Measurements from ENCODE around the gene NUTM2A.
"Not testable (repeated sequence)": the region's sequence is repeated elsewhere in the genome, so short reads cannot be mapped to it uniquely, and the experiment has no call there.

Gene NUTM2A, protein sequence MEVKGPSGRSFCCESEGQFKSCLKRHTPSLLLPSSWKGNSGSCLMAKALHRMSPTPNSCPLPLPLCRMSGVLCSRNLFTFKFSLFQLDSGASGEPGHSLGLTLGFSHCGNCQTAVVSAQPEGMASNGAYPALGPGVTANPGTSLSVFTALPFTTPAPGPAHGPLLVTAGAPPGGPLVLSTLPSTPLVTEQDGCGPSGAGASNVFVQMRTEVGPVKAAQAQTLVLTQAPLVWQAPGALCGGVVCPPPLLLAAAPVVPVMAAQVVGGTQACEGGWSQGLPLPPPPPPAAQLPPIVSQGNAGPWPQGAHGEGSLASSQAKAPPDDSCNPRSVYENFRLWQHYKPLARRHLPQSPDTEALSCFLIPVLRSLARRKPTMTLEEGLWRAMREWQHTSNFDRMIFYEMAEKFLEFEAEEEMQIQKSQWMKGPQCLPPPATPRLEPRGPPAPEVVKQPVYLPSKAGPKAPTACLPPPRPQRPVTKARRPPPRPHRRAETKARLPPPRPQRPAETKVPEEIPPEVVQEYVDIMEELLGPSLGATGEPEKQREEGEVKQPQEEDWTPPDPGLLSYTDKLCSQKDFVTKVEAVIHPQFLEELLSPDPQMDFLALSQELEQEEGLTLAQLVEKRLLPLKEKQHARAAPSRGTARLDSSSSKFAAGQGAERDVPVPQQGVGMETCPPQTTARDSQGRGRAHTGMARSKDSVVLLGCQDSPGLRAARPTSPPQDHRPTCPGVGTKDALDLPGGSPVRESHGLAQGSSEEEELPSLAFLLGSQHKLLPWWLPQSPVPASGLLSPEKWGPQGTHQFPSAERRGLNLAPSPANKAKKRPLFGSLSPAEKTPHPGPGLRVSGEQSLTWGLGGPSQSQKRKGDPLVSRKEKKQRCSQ

DNA sequence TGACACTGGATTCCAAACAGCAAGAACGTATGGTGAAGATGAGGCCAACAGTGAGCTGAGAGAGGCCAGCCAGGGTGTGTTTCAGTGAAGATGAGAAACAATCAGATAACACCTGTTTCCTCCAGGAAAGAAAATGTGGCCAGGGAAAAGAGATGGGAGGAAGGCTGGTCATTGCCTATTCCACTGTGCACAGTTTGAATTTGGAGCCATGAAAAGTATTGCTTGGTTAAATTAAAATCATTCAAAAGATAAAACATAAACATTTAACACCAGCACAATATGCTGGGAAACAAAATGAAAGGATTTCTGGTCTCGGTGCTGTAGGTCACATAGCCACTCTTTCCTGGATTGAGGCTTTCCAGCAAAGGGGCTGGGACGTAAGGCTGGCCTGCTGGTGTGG, at the start of gene NUTM2A:
NUTM2A (plus strand) TSS at position 301 of the 400 bp plus-strand sequence. CDS start 383 bp downstream, outside the sequence.
- not testable (repeated sequence) for DNase-seq (ENCODE audit: low spot score)

DNA sequence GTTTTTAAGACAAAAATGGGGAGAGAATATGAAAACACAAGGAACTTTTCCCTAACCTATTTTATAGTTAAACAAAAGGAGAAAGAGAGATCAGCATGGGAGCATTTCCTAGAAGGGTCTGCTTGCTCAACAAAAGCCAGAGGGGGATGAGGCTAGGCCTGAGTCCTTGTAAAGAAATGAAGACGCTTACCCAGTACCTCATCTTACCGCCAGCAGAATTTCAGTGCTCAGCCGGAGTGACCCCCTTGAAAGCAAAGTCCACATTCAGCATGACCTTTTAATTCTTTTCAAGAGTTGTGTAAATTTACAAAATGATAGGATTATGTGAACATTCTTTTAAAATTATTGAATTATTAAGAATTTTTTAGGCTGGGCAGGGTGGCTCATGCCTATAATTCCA, 47.7 kb upstream of the NUTM2A start:
- DNase-seq (ENCODE audit: low spot score) = not testable (repeated sequence)

DNA sequence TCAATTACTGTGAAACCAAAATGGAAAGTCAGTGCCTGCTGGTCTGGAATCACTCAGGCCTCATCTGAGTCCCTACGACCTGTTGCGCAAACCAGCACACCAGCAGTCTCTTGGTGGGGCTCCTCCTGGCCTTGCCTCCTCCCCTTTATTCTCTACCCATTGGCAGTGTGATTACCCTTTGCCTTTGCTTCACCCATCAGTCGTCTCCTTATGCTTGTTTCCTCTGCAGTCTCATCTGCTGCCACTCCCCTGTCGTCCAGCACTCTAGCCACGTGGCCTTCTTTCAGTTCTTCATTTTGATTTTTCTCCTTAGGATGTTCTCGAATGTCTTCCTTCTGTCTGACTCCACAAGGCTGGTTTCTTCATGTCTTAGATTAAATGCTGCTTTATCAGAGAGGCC, 40.8 kb upstream of the NUTM2A start:
- DNase-seq (ENCODE audit: low spot score) = not testable (repeated sequence)

DNA sequence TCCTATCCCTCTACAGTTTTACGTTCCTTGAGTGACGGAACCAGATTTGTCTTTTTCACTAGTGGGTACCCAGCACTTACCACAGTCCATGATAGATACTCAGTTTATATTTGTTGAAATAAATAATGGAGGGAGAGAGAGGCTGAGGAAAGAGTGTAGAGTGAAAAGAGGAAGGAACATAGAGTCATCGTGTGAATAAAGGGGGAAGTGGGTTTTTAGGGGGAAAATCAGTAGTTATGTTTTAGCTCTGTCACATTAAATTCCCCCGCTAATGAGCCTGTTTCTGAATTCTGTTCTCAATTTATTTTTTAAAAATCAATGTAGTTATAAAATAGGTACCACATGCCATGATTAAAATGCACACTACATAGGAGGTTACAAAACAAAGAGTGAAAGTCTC, 39.2 kb upstream of the NUTM2A start:
- not testable (repeated sequence) for DNase-seq (ENCODE audit: low spot score)

DNA sequence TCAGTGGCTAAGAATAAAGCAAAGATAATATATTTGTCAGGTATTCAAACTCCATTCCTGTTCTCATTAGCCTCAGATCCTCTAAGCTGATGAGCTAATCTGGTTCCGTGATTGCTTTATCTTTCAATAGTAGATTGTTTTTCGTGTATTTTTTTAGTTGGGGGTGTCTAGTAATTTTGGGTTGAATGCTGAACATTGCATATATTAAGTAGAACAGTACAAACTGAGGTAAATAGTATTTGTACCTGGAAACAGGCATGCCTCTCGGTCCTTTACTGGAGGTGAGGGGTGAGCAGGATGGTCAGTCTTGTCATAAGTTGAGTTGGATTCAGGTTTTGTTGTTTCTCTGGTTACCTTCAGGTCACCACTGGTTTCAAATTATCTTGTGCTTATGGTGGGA, 37.7 kb upstream of the NUTM2A start:
- not testable (repeated sequence) for DNase-seq (ENCODE audit: low spot score)

DNA sequence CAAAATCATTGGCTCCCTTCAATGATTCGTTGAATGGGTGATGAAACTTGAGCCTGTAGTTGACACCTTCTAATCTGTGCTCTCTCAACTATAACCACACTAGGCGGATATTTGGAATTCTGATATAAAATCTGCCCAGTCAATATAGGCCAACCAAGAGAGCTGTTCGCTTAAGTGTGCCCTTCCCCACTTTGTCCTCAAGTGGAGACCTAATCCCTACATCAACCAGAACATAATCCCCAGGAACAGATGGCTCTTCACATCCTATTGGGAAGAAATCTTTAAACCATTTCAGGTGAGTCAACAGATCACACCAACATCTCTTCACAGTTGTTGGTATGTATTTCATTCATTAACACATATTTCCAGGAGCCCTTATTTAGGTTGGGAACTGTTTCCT, 33.4 kb upstream of the NUTM2A start:
- not testable (repeated sequence) for DNase-seq (ENCODE audit: low spot score)

DNA sequence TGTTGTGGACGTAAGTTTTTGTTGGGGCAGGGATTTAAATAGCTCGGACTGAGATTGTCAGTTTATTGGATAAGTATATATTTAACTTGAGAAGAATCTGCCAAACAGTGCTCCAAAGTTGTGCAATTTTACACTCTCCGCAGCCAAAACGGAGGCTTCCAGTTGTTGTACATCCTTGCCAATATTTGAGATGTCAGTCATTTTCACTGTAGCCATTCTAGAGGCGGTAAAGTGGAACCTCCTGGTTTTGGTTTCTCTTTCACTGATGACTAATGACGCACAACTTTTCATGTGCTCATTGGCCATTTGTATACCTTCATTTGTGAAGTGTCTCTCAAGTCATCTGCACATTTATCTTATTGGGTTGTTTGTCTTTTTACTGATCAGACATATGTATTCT, 24.3 kb upstream of the NUTM2A start:
- not testable (repeated sequence) for DNase-seq (ENCODE audit: low spot score)

DNA sequence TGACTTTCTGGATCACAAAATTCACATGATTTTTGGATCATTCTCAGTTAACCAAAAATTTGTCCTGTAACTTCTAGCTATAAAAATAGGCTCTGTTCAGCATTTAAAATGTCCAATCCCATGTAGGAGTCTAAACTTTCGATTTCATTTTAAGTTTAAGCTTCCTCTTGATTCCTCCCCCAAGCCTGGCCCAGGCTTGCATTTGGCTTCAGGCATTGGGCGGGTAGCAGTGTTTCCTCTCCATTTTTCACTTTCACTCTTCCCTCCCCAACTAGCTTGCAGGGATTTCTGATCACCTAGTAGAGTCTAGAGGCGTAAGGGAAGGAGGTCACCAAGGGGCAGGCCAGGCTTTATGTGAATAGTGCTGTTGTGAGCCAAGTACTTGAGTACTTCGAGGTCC, 20.4 kb upstream of the NUTM2A start:
- DNase-seq (ENCODE audit: low spot score) = not testable (repeated sequence)

DNA sequence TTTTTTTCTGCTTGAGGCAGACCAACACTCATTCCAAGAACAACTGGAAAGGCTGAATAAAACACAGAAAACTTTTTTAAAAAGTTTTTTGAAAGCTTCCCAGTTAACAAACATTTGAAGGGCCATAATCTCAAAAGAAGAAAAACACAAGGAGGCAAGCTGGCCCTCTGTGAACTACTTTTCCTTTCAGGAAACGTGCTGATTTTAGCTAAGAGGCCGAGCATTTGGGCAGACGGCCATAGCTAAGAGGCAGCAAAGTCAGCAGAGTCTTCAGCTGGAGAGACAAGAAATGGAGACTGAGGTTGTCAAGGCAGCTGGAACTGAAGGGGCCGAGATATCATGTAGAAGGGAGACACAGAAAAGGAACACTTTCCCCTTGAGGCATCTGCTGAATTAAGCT, 18.3 kb upstream of the NUTM2A start:
- DNase-seq (ENCODE audit: low spot score) = not testable (repeated sequence)

DNA sequence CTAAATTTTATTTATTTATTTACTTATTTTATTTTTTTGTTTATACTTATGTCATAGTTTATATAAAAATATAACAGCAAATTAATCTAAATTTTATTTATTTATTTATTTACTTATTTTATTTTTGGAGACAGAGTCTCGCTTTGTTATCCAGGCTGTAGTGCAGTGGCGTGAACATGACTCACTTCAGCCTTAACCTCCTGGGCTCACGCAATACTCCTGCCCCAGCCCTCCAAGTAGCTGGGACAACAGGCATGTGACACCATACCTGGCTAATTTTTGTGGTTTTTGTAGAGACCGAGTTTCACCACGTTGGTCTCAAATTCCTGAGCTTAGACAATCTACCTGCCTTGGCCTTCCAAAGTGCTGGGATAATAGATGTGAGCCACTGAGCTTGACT, 14.9 kb upstream of the NUTM2A start:
- not testable (repeated sequence) for DNase-seq (ENCODE audit: low spot score)

DNA sequence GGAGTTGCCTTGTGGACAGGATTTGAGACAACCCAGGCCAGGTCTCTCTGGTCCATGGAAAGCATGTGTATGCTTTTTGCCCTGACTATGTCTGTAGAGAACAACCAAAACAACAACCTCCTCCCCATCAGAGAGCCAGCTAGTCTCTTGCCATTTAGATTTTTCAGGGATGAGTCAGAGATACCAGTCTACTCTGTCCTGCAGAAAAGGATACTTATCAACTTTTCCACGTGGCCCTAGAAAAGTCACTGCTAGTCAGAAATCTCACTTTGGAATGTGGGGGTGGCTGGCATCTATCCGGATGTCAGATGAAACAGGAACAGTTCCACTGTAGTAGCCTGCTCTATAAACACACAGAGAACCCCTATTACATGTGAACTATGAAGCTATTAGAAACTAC, 13.4 kb upstream of the NUTM2A start:
- DNase-seq (ENCODE audit: low spot score) = peak; percentile 56

DNA sequence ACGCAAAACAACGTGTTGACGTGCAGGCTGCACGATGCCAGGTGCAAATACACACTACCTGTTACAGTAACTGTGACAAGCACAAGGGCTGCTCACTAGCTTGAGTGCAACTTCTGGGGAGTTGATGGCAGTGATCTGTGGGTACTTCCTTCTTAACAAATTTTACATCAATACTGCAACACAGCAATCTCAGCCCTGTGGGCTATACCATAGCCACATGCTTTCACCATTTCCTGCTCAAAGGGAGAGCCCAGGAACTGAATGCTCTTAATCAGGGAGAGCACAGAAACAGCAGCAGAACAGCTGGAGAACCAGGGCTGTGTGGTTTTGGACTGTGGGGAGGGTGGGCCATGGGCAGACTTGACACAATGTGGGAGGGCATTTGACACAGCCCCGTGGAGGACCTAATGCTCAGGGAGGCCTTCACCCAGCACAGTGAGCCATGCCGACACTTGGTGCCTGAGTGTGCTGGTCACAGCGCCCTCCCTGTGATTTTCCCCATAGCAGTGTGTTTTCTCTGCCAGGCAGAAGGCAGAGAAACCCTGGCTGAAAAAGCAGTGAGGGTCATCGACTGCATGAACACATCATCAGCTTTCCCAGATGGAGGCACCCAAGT, 12.0 kb upstream of the NUTM2A start:
- not testable (repeated sequence) for DNase-seq (ENCODE audit: low spot score)

DNA sequence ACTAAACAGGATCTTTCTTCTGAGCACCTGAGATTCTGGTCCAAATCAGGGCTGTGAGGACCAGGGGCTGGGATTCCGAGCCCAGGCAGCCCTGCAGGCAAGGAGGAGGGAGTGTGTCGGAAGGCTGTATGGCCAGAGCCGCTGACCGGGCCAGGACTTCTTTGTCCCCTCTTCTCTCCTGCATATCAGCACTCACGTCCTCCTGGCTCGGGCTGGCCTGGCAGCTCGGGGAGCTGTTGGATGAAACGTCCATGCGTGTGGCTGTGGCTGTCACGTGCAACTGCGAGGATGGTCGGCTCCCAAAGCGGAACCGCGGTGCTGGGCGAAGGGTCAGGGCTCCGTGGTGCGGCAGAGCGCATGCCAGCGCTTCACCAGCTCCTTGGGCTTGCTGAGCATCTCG, 11.4 kb upstream of the NUTM2A start:
- not testable (repeated sequence) for DNase-seq (ENCODE audit: low spot score)

DNA sequence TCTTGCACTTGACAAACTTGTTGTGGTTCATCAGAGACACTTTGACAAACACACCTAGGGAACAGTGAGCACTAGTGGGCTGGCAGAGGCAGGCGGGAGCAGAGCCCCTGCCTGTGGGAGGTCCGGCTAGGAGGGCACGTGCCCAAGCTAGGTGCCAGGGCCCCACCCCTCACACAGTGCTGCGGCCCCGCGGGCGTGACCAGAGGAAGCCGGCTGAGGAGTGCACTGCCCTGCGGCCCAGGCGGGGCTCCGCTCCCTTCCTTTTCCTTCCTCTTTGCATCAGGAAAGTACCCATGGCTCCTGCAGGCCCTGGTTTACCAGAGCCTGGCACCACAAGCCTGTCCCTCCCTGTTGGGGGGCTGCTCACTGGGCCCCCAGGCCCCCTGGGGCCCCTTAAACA, 9.1 kb upstream of the NUTM2A start:
- DNase-seq (ENCODE audit: low spot score) = not testable (repeated sequence)

DNA sequence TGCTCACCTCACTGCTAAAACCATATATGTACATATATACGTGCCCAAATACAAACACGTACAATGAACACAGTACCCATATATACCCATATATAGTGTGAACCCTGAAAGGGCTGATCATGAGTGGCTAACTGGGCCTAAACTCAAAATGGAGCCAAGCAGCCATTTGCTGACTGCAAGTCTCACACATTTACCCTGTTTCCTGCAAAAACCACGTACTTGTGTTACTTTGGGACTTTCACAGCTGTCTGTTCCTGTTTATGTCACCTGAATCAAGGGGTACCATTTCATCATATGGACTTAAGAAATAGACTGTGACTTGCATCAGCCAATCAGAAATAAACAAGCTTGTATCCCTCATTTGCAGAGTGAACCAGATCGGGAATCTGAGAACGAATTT, 5.9 kb upstream of the NUTM2A start:
- not testable (repeated sequence) for DNase-seq (ENCODE audit: low spot score)

DNA sequence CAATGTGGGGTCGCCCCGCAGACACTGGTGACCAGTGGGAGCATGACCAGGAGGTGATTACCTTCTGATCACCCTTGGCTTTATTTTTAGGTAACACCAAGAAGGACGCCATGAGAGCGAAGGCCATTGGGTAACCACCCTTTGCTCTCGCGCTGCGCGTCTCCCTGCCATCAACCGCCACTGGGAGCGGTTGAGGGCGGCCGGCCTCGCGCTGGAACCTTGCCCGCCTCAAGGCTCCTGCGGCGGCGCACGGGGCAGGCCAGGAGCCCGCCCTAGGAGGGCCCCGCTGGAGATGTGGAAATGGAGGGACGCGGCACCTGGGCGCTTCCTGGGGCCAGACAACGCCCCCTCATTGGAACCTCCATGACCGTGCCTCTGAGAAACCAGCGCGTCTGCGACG, 2.5 kb upstream of the NUTM2A start:
- DNase-seq (ENCODE audit: low spot score) = not testable (repeated sequence)

DNA sequence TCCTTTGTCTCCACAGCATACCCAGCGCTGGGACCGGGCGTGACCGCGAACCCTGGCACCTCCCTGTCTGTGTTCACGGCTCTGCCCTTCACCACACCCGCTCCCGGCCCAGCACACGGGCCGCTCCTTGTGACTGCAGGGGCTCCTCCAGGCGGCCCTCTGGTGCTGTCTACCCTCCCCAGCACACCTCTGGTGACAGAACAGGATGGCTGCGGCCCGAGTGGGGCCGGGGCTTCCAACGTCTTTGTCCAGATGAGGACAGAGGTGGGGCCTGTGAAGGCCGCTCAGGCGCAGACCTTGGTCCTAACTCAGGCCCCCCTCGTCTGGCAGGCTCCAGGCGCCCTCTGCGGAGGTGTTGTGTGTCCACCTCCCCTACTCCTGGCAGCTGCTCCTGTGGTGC, 3.0 kb downstream of the NUTM2A start:
- not testable (repeated sequence) for DNase-seq (ENCODE audit: low spot score)

DNA sequence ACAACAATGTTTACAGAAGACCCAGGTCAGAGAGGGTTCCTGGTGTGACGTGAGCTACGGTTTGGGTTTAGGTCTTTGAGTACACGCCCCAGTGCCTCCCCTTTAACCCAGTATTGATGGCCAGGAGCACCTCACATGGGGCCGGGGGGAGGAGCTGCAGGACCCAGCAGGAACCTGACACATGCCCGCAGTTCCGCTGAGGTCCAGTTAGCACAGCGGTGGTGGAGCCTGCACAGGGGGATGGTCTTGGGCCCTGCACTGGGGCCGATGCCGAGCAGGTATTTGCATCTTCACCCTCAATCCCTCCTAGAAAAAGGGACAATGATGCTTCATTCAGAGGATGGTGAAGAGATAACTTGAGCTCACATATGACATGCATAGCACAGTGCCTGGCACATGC, 4.0 kb downstream of the NUTM2A start:
- DNase-seq (ENCODE audit: low spot score) = not testable (repeated sequence)

DNA sequence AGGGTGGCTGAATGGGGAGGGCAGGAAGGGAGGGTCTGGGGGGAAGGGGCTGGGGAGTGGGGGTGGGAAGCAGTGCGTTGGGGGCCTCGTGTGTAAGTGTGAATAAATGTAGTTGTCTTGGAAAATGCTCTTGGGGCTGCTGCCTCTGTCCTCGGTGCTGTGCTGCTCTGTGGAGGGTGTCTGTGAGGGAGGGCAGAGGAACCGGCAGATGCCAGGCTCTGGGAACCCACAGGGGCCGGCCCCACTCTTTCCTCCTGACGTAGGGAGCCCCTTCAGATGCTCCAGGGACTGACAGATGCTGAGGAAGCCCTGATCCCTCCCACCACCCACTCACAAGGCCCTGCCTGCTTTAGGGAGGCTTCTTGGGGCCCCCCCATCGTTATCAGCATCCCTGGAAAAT, 9.6 kb downstream of the NUTM2A start:
- DNase-seq (ENCODE audit: low spot score) = not testable (repeated sequence)

DNA sequence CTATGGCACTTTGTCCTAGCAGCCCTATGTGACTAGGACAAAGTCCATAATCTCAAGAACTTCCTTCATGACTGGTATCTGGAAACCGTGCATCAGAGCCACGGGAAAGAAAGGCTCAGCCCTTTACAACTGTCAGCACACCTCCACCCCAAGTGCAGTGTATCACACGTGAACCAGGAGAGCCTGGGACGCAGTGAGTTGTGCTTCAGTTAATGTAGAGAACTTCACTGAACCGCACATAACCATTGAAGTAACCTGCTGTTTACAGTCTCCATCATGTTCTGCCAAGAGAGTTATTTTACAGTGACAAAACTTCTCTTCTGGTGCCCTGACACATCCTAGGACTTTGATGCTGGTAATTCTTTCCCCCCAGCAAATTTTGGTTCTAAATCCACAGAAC, 12.0 kb downstream of the NUTM2A start:
- DNase-seq (ENCODE audit: low spot score) = not testable (repeated sequence)

DNA sequence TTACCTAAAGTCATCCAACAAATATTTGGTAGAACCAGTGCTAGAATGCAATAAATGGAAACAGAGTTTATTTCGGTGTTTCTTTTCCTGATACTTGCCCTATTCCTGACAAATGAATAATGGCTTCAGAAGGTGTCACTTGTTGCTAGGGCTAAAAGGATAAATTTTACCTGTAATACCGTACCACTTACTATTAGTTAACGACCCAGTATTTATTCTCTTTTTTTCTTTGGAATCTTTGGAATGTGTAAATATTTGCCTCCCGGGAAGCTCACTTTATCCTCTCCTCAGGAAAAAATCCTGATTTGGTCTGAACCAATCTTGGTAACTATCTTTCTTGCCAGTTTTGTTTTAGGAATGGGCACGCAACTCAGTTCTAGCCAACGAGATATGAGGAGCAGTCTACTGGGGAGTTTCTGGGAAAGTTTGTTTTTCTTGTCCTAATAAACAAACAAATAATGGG, 14.1 kb downstream of the NUTM2A start:
- not testable (repeated sequence) for DNase-seq (ENCODE audit: low spot score)

DNA sequence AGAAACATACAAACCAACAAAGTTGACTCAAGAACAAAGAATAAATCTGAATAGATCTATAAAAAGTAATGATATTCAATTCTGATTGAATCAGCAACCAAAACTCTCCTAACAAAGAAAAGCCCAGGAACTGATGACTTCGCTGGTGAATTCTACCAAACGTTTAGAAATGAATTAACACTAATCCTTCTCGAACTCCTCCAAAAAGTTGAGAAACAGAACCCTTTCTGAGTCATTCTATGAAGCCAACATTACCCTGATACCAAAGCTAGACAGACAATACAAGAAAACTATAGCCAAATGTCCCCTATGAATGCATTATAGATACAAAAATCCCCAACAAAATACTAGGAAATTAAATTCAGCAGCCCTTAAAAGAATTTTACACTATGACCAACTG, 16.9 kb downstream of the NUTM2A start:
- DNase-seq (ENCODE audit: low spot score) = not testable (repeated sequence)

All from hepatic stellate cell (primary cell).